Measurements from ENCODE around the gene TYW5. TPM values are rescaled to one million over a fixed set of nuclear protein-coding genes. Genes with fewer than 3 reads are reported as not detected.
A peak's percentile ranks its signal among the peaks of the same experiment; 100 is the strongest.

Gene TYW5
- total and polyA plus RNA-seq, 2 of the 13 experiments (the other 11 are each of a cell fraction or from before 2014, with no cell fraction given) = 8.3 to 14.6 TPM

GRCh38 chr2:199911052-199911876 lies 44.0 kb downstream of the TYW5 start, which contains the start of gene C2orf69 (continued):
- no peak for TF ChIP-seq AKNA (CRISPR knock-in tag; IDR thresholded peaks at IDR 0.05; ENCODE audit: borderline replicate concordance)
- no peak for TF ChIP-seq ZFAT (CRISPR knock-in tag; conservative IDR thresholded peaks at IDR 0.05)
- TF ChIP-seq ZNF547 (CRISPR knock-in tag; IDR thresholded peaks at IDR 0.05) = peak; percentile 89
- TF ChIP-seq MAZ (IDR thresholded peaks at IDR 0.05; ENCODE audit: borderline replicate concordance, low read depth, low read length) = peak; percentile 14; the same call in 1 of the 2 replicates
- TF ChIP-seq MAZ (CRISPR knock-in tag; IDR thresholded peaks at IDR 0.05; ENCODE audit: low read depth) = peak; percentile 98
- 0 out of 2 replicates have a peak, but pooled peaks have one; percentile 55 for TF ChIP-seq ZNF740 (CRISPR knock-in tag; IDR thresholded peaks at IDR 0.05)
- no peak for TF ChIP-seq THAP8 (CRISPR knock-in tag; IDR thresholded peaks at IDR 0.05; ENCODE audit: borderline replicate concordance)
- TF ChIP-seq ZNF737 (CRISPR knock-in tag; IDR thresholded peaks at IDR 0.05; ENCODE audit: borderline replicate concordance) = peak; percentile 65; the same call in 1 of the 2 replicates
- 0 out of 2 replicates have a peak, but pooled peaks have one; percentile 66 for TF ChIP-seq ZFP41 (CRISPR knock-in tag; IDR thresholded peaks at IDR 0.05; ENCODE audit: borderline replicate concordance)
- peak; percentile 21; the same call in 1 of the 2 replicates for TF ChIP-seq ZBTB44 (CRISPR knock-in tag; IDR thresholded peaks at IDR 0.05)
- TF ChIP-seq ELF3 (CRISPR knock-in tag; IDR thresholded peaks at IDR 0.05) = no peak
- peak; percentile 86 for TF ChIP-seq ZNF292 (CRISPR knock-in tag; IDR thresholded peaks at IDR 0.05; ENCODE audit: borderline replicate concordance, low read depth)
- TF ChIP-seq FOXA3 (CRISPR knock-in tag; IDR thresholded peaks at IDR 0.05) = peak; percentile 12; the same call in 1 of the 2 replicates
- TF ChIP-seq THAP7 (CRISPR knock-in tag; IDR thresholded peaks at IDR 0.05) = peak; percentile 81
- no peak for TF ChIP-seq PREB (CRISPR knock-in tag; IDR thresholded peaks at IDR 0.05)
- TF ChIP-seq NFE2 (CRISPR knock-in tag; IDR thresholded peaks at IDR 0.05) = no peak
- no peak for TF ChIP-seq RELA (CRISPR knock-in tag; IDR thresholded peaks at IDR 0.05)
- no peak; the same call in 1 of the 2 replicates for TF ChIP-seq ZNF552 (CRISPR knock-in tag; IDR thresholded peaks at IDR 0.05; ENCODE audit: borderline replicate concordance)
- TF ChIP-seq ZNF75D (CRISPR knock-in tag; IDR thresholded peaks at IDR 0.05; ENCODE audit: borderline replicate concordance) = no peak; the same call in 1 of the 2 replicates
